GM12892 (cell line): ENCODE measurements around the gene POMT1.

Experiments
- POLR2A ChIP-seq: IDR thresholded peaks from 2 replicates; pipeline ENCODE4 v1.6.1; 2011; ENCODE audit warnings: low read depth, low read length, control low read depth
- POLR2AphosphoS5 ChIP-seq: IDR thresholded peaks from 2 replicates; pipeline ENCODE4 v1.6.1; 2011; ENCODE audit warnings: low read depth, low read length, control low read depth

- TF ChIP-seq POLR2AphosphoS5 (no peak), POLR2A (no peak)
These were observed 17.8 kb downstream of the POMT1 start for GRCh38 chr9:131520503-131520902.
